DOHH2 (cell line): ENCODE results near the gene G3BP2.
"Not testable (repeated sequence)": the region's sequence is repeated elsewhere in the genome, so short reads cannot be mapped to it uniquely, and the experiment has no call there.

Experiments
- H3F3A ChIP-seq: fragments of 200-600 bp; sonication (generic), shearing (Covaris generic); 2 replicates; pipeline ENCODE4 v1.6.0; 2016; ENCODE audit warnings: antibody characterized with exemption, mild to moderate bottlenecking; ENCODE audit not compliant: control insufficient read depth, insufficient read depth
- H3K27ac ChIP-seq: fragments of 200-600 bp; sonication (generic); 2 replicates; pipeline ENCODE4 v1.5.1; 2014; ENCODE audit warnings: low read depth, mild to moderate bottlenecking, low read length, moderate library complexity
- H3K27me3 ChIP-seq: fragments of 200-600 bp; sonication (generic); 2 replicates; pipeline ENCODE4 v1.6.1; 2014; ENCODE audit warnings: mild to moderate bottlenecking, low read length, mixed read lengths; ENCODE audit not compliant: control insufficient read depth
- H3K36me3 ChIP-seq: fragments of 200-600 bp; sonication (generic); 2 replicates; pipeline ENCODE4 v1.6.1; 2014; ENCODE audit warnings: mild to moderate bottlenecking, low read length, moderate library complexity, mixed read lengths; ENCODE audit not compliant: control insufficient read depth
- H3K4me1 ChIP-seq: fragments of 200-600 bp; sonication (generic); 2 replicates; pipeline ENCODE4 v1.6.1; 2014; ENCODE audit warnings: mild to moderate bottlenecking, low read length, mixed read lengths; ENCODE audit not compliant: control insufficient read depth
- H3K4me2 ChIP-seq: fragments of 200-600 bp; sonication (generic); 2 replicates; pipeline ENCODE4 v1.6.0; 2014; ENCODE audit warnings: mild to moderate bottlenecking, low read length, moderate library complexity
- H3K4me3 ChIP-seq: fragments of 200-600 bp; sonication (generic); 2 replicates; pipeline ENCODE4 v1.5.1; 2014; ENCODE audit warnings: mild to moderate bottlenecking, low read length, mixed read lengths
- H3K79me2 ChIP-seq: fragments of 200-600 bp; sonication (generic); 2 replicates; pipeline ENCODE4 v1.6.1; 2014; ENCODE audit warnings: mild to moderate bottlenecking, low read length, mixed read lengths; ENCODE audit not compliant: control insufficient read depth
- H3K9me2 ChIP-seq: fragments of 200-600 bp; sonication (generic); replicated peaks from 2 replicates; pipeline ENCODE4 v1.6.1; 2014; ENCODE audit warnings: mild to moderate bottlenecking, low read length, mixed read lengths; ENCODE audit not compliant: control insufficient read depth
- H3K9me3 ChIP-seq: fragments of 200-600 bp; sonication (generic); 2 replicates; pipeline ENCODE4 v1.6.1; 2014; ENCODE audit warnings: antibody characterized with exemption, low read length, mixed read lengths; ENCODE audit not compliant: control insufficient read depth, insufficient read depth
- H4K20me1 ChIP-seq: fragments of 200-600 bp; sonication (generic); 2 replicates; pipeline ENCODE4 v1.6.0; 2014; ENCODE audit warnings: low read depth, mild to moderate bottlenecking, antibody characterized with exemption, low read length, moderate library complexity; ENCODE audit not compliant: control insufficient read depth, insufficient read depth
- CTCF ChIP-seq: fragments of 200-600 bp; sonication (generic); IDR thresholded peaks from one replicate; pipeline ENCODE4 v1.5.1; 2014; ENCODE audit warnings: antibody characterized with exemption, mild to moderate bottlenecking, low read depth, low read length; ENCODE audit not compliant: poor library complexity, severe bottlenecking
- EZH2phosphoT487 ChIP-seq: fragments of 200-600 bp; sonication (generic); IDR thresholded peaks from 2 replicates; pipeline ENCODE4 v1.6.1; 2017; ENCODE audit warnings: borderline replicate concordance, mild to moderate bottlenecking, antibody characterized with exemption, low read length, moderate library complexity, mixed read lengths

The G3BP2 gene

GRCh38 chr4:75696071-75696470 lies 22.9 kb upstream of the G3BP2 start:
- peaks cover 20% of the 10 kb centered on the region for H3K4me1 ChIP-seq
- peaks cover 9% of the 10 kb centered on the region; the same call in 1 of the 2 replicates for H3F3A ChIP-seq
- H4K20me1 ChIP-seq: no peaks in the 10 kb centered on the region
- no peaks in the 10 kb centered on the region for H3K27me3 ChIP-seq
- no peaks in the 10 kb centered on the region for H3K9me3 ChIP-seq
- no peak overlapping the region for H3K4me2 ChIP-seq
- H3K4me3 ChIP-seq: no peak overlapping the region
- TF ChIP-seq EZH2phosphoT487 (no peak), CTCF (no peak)
- H3K27ac ChIP-seq: no peak overlapping the region
- H3K36me3 ChIP-seq: no peaks in the 10 kb centered on the region
- H3K9me2 ChIP-seq: no peaks in the 10 kb centered on the region
- no peaks in the 10 kb centered on the region for H3K79me2 ChIP-seq

DNA sequence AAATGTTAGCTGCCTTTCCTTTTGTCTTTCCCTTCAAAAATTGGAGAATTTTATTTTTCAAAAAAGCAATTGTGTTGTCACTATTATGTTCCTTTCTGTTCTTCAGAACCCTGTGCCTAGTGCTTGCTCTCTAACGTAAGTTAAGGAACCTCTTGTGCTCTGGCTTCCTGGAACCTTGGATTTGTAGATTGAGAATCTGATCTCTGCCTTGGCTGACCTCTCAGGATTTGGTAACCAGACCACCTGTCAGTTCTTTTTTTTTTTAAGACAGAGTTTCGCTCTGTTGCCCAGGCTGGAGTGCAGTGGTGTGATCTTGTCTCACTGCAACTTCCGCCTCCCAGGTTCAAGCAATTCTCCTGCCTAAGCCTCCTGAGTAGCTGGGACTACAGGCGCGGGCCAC lies 18.9 kb upstream of the G3BP2 start:
- not testable (repeated sequence) for H3K4me2 ChIP-seq, H3K27ac ChIP-seq, H4K20me1 ChIP-seq, H3K36me3 ChIP-seq, H3K4me1 ChIP-seq, H3K9me3 ChIP-seq, H3F3A ChIP-seq, H3K9me2 ChIP-seq, H3K4me3 ChIP-seq, H3K79me2 ChIP-seq, H3K27me3 ChIP-seq

DNA sequence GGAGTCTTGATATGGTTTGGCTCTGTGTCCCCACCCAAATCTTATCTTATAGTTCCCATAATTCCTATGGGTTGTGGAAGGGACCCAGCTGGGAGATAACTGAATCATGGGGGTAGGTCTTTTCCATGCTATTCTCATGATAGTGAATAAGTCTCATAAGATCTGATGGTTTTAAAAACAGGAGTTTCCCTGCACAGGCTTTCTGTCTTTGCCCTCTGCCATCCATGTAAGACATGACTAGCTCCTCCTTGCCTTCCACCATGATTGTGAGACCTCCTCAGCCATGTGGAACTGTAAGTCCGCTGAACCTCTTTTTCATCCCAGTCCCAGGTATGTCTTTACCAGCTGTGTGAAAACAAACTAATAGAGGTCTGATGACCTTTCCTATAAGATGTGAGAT lies 13.9 kb upstream of the G3BP2 start:
- not testable (repeated sequence) for H3K4me1 ChIP-seq, H4K20me1 ChIP-seq, H3K4me2 ChIP-seq, H3K27ac ChIP-seq, H3K9me2 ChIP-seq, H3K4me3 ChIP-seq, H3F3A ChIP-seq, H3K27me3 ChIP-seq, H3K79me2 ChIP-seq, H3K36me3 ChIP-seq, H3K9me3 ChIP-seq

GRCh38 chr4:75686346-75686745 lies 13.1 kb upstream of the G3BP2 start:
- H3K79me2 ChIP-seq: no peaks in the 10 kb centered on the region
- H3K4me3 ChIP-seq: no peak overlapping the region
- H3F3A ChIP-seq: no peaks in the 10 kb centered on the region
- no peaks in the 10 kb centered on the region for H3K36me3 ChIP-seq
- no peak overlapping the region for H3K4me2 ChIP-seq
- TF ChIP-seq CTCF (no peak), EZH2phosphoT487 (no peak)
- no peak overlapping the region for H3K27ac ChIP-seq
- no peaks in the 10 kb centered on the region for H3K9me2 ChIP-seq
- no peaks in the 10 kb centered on the region for H3K27me3 ChIP-seq
- H3K4me1 ChIP-seq: no peaks in the 10 kb centered on the region
- H4K20me1 ChIP-seq: no peaks in the 10 kb centered on the region
- H3K9me3 ChIP-seq: no peaks in the 10 kb centered on the region
